Measurements from ENCODE around the gene EXOC2.

EXOC2 gene

DNA sequence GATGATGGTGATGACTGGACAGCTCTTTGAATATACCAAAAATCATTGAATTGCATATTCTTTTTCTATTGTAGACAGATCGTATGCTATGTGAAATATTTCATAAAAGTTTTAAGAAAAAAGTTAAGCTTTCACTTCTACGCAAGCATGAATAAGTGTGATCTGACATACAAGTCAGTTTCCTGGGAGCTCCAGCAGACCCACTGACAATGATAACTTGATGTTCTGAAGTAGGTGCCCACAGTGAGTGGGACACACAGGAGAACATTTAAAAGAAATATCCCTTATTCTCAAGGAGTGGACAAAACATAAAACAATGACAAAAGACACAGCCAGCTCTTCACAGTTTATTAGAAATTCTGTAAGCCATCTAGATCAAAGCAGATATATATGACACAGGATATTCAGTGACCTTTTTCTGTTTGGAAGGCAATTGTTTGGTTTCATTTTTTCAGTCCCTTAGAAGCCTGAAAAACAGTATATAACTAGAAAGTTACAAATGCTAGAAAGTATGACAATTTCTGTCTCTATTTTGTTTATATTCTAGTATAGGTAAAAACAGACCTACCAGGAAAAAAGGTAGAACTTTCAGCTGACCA, 200.0 kb downstream of the EXOC2 start:
- no peak for DNase-seq (ENCODE audit: low spot score)
- TF ChIP-seq, protein P1, sequence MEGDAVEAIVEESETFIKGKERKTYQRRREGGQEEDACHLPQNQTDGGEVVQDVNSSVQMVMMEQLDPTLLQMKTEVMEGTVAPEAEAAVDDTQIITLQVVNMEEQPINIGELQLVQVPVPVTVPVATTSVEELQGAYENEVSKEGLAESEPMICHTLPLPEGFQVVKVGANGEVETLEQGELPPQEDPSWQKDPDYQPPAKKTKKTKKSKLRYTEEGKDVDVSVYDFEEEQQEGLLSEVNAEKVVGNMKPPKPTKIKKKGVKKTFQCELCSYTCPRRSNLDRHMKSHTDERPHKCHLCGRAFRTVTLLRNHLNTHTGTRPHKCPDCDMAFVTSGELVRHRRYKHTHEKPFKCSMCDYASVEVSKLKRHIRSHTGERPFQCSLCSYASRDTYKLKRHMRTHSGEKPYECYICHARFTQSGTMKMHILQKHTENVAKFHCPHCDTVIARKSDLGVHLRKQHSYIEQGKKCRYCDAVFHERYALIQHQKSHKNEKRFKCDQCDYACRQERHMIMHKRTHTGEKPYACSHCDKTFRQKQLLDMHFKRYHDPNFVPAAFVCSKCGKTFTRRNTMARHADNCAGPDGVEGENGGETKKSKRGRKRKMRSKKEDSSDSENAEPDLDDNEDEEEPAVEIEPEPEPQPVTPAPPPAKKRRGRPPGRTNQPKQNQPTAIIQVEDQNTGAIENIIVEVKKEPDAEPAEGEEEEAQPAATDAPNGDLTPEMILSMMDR (IDR thresholded peaks at IDR 0.05; ENCODE audit: borderline replicate concordance, control extremely low read depth, extremely low read depth, insufficient read depth, missing control alignments), result no peak
- in situ Hi-C loops (cut with MboI; ENCODE audit: low sequenced_read_pairs, unreplicated experiment), result no loop called here

DNA sequence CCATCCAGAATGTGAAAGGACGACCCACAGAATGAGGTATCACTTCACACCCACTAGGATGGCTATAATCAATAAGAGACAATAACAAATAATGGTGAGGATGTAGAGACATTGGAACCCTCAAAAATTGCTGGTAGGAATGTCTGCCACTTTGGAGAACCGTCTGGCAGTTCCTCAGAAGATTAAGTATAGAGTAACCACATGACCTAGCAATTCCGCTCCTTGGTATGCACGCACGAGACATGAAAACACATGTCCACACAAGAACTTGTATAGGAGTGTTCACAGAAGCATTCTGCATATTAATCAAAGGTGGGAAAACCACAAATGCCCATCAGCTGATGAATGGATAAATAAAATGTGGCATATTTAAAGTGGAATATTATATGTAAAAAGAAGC, 200.8 kb downstream of the EXOC2 start:
- in situ Hi-C loops (cut with MboI; ENCODE audit: low sequenced_read_pairs, unreplicated experiment), result no loop called here
- TF ChIP-seq, protein P1 (IDR thresholded peaks at IDR 0.05; ENCODE audit: borderline replicate concordance, control extremely low read depth, extremely low read depth, insufficient read depth, missing control alignments), result no peak
- DNase-seq (ENCODE audit: low spot score), result no peak

DNA sequence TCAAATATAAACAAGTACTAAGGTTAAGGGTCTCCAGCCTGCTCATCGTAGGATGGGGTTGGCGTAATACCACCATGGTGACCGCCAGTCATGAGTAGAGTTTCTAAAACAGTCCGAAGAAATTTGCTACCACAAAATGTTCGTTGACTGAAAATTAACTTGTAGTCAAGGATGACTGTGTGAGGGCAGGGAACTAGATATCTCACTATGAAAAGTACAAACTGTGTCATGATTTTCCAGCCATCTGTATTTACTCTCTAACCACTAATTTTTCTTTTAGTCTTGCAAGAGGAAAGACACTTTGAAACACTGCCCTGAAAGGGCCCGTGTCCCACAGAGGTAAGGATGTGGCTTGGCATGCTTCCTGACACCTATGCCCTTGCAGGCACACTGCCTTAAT, 201.7 kb downstream of the EXOC2 start:
- TF ChIP-seq, protein P1 (IDR thresholded peaks at IDR 0.05; ENCODE audit: borderline replicate concordance, control extremely low read depth, extremely low read depth, insufficient read depth, missing control alignments), result no peak

DNA sequence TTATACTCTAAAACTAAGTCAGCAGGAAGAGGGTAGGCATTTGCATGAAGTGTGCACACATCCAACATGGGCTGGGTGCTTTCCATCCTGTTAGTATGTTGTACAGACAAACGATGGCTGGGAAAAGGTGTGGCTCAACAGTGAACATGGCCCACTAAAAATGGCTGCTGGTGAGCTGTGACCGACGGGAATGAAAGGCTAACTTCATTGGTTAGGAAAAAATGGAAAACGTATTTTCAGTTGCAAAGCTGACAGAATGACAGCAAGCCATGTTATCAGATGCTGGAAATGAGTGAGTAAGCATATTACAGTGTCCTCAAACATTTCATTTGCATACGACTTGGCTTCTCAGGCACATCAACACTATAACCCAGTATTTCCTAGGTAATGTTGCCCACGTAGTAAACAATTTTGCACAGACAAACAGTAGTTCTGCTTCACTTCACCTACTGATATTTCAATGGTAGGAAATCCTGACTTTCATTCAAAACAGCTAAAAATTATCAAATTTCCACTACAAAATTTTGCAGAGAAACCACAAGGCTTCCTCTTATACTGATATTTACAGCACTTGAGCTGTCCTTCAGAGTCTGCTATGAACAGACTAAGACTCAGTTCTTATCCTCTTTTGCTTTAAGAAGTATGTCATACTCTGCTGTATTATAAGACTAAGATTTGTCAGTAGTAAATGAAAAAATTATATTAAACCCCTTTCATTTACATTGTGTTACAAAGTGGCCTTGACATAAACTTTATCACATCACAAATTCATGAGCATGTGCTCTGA, 202.5 kb downstream of the EXOC2 start:
- DNase-seq (ENCODE audit: low spot score), result peak; percentile 60
- in situ Hi-C loops (cut with MboI; ENCODE audit: low sequenced_read_pairs, unreplicated experiment), result no loop called here

More for the DNA sequence above, 201.7 kb downstream of the EXOC2 start:
- in situ Hi-C loops (cut with MboI; ENCODE audit: low sequenced_read_pairs, unreplicated experiment), result no loop called here
- no peak for DNase-seq (ENCODE audit: low spot score)

DNA sequence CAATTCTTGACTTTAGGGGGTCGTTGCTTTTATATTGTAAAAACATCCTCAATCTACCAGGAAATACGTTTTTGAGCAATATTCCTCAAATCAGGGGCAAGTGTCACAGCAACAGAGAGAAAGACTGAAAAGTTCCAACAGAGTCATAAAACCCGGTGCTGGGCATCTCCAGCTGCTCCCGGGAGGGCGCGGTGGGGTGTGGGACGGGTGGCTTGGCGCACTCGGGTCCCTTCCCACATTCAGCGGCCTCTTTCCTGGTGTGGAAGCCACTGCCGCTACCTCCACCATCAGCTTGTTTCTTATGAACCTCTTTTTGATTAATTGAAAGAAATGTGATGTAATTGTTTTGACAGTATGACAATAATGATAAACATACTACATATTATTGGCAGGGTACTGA, 203.2 kb downstream of the EXOC2 start:
- DNase-seq (ENCODE audit: low spot score), result no peak
- TF ChIP-seq, protein P1 (IDR thresholded peaks at IDR 0.05; ENCODE audit: borderline replicate concordance, control extremely low read depth, extremely low read depth, insufficient read depth, missing control alignments), result no peak
- in situ Hi-C loops (cut with MboI; ENCODE audit: low sequenced_read_pairs, unreplicated experiment), result no loop called here

More for the DNA sequence above, 202.5 kb downstream of the EXOC2 start:
- TF ChIP-seq, protein P1 (IDR thresholded peaks at IDR 0.05; ENCODE audit: borderline replicate concordance, control extremely low read depth, extremely low read depth, insufficient read depth, missing control alignments), result no peak

DNA sequence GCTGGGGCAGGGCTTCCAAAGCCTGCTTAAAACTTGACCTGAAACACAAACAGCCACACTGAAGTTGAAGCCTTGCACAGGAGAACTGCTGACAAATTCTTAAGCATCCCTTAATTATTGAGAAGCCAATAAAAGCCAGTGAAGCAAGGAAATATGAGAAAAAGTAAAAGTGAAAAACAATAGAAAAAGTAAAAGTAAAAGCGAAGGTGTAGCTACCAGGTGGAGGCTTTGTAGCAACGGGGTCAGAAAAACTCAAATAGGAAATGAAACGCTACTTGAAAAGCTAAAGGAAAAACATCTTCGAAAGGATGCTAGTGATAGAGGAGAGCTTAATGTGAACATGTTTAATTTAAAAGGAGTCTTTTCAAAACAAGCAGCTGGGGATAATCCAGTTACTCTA, 203.9 kb downstream of the EXOC2 start:
- peak; percentile 68 for DNase-seq (ENCODE audit: low spot score)
- in situ Hi-C loops (cut with MboI; ENCODE audit: low sequenced_read_pairs, unreplicated experiment), result no loop called here
- TF ChIP-seq, protein P1 (IDR thresholded peaks at IDR 0.05; ENCODE audit: borderline replicate concordance, control extremely low read depth, extremely low read depth, insufficient read depth, missing control alignments), result no peak

Measured in GM13976 (cell line).